Progenitor cell of endocrine pancreas (in vitro differentiated cells): ENCODE measurements around the gene CACNG7. TPM values are rescaled to one million over a fixed set of nuclear protein-coding genes. Genes with fewer than 3 reads are reported as not detected.

Experiments
- DNase-seq: peaks from one replicate; pipeline ENCODE4 v3.0.0; 2021; ENCODE audit warnings: low spot score; ENCODE audit not compliant: unreplicated experiment
- H3K27ac Mint-ChIP-seq: 2 replicates; pipeline ENCODE4 v1.8.0; 2021; ENCODE audit warnings: mild to moderate bottlenecking, moderate library complexity, mixed read lengths
- H3K27me3 Mint-ChIP-seq: 2 replicates; pipeline ENCODE4 v1.8.0; 2021; ENCODE audit warnings: mixed read lengths
- H3K36me3 Mint-ChIP-seq: 2 replicates; pipeline ENCODE4 v1.8.0; 2022; ENCODE audit warnings: mixed read lengths; ENCODE audit not compliant: insufficient read depth
- H3K4me1 Mint-ChIP-seq: 2 replicates; pipeline ENCODE4 v1.8.0; 2021; ENCODE audit warnings: low read depth, mixed read lengths
- H3K4me3 Mint-ChIP-seq: 2 replicates; pipeline ENCODE4 v1.8.0; 2021; ENCODE audit warnings: low read depth, mild to moderate bottlenecking, moderate library complexity, mixed read lengths
- H3K9me3 Mint-ChIP-seq: 2 replicates; pipeline ENCODE4 v1.8.0; 2021; ENCODE audit warnings: low read depth, mixed read lengths
- total RNA-seq: library from RNA; stranded (reverse); gene quantifications from 2 replicates; pipeline ENCODE4 v1.2.1, GENCODE V29; 2021
- TF ChIP-seq, protein P1 (sequence below): fragments of 200-600 bp; sonication (generic); IDR thresholded peaks from one replicate; pipeline ENCODE4 v1.5.0; 2021; ENCODE audit warnings: antibody characterized with exemption, mild to moderate bottlenecking; ENCODE audit not compliant: unreplicated experiment

CACNG7 gene
- total RNA-seq, 1 donor from 2014 or later, result not detected

DNA sequence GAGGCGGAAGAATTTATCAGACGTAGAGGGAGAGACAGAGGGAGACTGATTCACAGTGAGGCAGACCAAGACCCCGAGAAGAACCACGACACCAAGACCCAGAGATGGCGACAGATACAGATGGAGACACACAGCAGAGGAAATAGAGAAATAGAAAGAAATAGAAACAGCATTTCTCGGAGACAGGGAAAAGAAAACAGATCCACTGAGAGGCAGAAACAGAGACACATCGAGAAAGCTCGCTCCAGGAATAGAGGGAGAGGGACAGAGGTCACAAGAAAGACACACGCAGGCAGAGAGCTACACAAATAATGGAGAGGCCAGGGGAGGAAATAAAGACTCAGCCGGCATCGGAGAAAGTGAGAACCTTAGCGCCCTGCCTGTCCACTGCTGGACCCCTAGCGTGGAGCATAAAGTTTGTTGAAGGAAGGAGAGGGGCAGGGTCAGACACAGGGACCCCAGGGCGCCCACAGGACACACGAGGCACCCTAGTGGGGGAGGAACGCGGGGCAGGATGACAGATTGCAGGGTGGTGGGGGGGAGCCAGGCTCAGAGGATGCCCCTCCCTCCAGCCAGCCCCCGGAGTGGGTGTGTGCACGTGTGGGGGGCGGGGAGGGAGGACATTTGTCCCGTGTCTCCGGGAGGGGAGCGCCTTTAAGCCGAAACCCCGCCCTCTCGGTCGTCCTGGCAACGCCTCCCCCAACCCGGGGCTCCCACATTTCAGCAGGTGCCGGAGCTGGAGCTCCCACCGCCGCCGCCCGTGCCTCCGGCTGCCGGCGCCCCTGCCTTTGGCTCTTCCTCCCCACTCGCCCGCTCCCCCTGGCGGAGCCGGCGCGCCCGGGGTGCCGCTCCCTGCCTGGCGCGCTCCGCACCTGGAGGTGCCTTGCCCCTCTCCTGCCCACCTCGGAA lies 27.3 kb upstream of the CACNG7 start, which contains the start of gene PRKCG:
Gene PRKCG, plus strand, starts transcription at position 716 of the 909 bp plus-strand sequence. CDS start 298 bp downstream, outside the sequence.
- peaks cover 11% of the 10 kb centered on the region for H3K4me1 Mint-ChIP-seq
- TF ChIP-seq, protein P1, sequence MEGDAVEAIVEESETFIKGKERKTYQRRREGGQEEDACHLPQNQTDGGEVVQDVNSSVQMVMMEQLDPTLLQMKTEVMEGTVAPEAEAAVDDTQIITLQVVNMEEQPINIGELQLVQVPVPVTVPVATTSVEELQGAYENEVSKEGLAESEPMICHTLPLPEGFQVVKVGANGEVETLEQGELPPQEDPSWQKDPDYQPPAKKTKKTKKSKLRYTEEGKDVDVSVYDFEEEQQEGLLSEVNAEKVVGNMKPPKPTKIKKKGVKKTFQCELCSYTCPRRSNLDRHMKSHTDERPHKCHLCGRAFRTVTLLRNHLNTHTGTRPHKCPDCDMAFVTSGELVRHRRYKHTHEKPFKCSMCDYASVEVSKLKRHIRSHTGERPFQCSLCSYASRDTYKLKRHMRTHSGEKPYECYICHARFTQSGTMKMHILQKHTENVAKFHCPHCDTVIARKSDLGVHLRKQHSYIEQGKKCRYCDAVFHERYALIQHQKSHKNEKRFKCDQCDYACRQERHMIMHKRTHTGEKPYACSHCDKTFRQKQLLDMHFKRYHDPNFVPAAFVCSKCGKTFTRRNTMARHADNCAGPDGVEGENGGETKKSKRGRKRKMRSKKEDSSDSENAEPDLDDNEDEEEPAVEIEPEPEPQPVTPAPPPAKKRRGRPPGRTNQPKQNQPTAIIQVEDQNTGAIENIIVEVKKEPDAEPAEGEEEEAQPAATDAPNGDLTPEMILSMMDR, result peak; percentile 66
- no peaks in the 10 kb centered on the region for H3K9me3 Mint-ChIP-seq
- peak within 1 kb of the TSS; percentile 59 for H3K4me3 Mint-ChIP-seq
- H3K27me3 Mint-ChIP-seq, result peaks cover 30% of the 10 kb centered on the region
- peaks cover 2% of the 10 kb centered on the region for H3K36me3 Mint-ChIP-seq
- H3K27ac Mint-ChIP-seq, result no peak within 1 kb of the TSS
- DNase-seq, result peak; percentile 68

DNA sequence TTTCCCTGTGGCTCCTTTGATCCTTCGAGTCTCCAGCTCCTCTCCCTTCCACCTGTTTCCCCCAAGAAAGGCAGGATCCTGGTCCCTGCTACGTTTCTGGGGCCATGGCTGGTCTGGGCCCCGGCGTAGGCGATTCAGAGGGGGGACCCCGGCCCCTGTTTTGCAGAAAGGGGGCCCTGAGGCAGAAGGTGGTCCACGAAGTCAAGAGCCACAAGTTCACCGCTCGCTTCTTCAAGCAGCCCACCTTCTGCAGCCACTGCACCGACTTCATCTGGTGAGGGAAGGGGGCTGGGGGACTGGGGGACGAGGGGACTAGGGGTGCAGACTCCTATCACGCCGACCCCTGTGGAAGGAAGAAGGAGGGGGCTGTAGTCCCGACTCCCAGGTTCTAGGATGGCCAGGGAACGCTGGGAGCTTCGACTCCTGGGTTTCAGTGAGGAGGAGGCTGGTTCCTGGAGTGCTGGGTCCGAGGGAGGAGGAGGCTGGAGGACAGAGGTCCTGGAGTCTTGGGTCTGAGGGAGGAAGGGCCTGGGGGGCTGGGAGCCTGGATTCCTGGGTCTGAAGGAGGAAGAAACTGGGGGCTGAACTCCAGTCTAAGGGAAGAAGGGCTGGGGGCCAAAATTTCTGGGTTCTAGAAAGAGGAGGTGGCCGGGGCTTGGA lies 26.6 kb upstream of the CACNG7 start:
- H3K27ac Mint-ChIP-seq, result no peak overlapping the region
- no peak for DNase-seq
- TF ChIP-seq, protein P1, result no peak
- peak overlapping the region; percentile 59 for H3K4me3 Mint-ChIP-seq
- no peaks in the 10 kb centered on the region for H3K9me3 Mint-ChIP-seq
- H3K4me1 Mint-ChIP-seq, result peaks cover 11% of the 10 kb centered on the region
- H3K36me3 Mint-ChIP-seq, result no peaks in the 10 kb centered on the region
- H3K27me3 Mint-ChIP-seq, result peaks cover 30% of the 10 kb centered on the region

DNA sequence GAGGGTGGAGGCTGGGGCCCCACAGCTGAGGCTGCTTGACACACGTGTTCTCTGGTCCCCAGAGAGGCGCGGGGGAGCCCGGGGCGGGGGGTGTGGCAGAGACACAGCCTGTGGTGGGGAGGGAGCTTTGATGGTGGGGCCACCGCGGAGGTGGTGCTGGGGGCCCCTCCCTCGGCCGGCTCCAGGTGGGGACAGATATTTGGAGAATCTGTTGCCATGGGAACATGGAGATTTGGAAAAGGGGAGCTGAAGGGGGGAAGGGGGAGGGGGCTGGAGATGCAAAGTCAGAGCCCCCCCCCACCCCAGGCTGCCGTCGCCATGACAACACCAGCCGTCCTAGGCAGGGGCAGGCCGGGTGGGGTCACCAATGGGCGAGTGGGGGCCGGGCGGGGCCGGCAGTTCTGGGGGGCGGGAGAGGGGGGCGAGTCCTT lies 25.8 kb upstream of the CACNG7 start:
- Mint-ChIP-seq H3K27ac (no peak overlapping the region), H3K4me1 (peaks cover 11% of the 10 kb centered on the region), H3K36me3 (no peaks in the 10 kb centered on the region), H3K9me3 (no peaks in the 10 kb centered on the region), H3K27me3 (peaks cover 35% of the 10 kb centered on the region), H3K4me3 (no peak overlapping the region)
- TF ChIP-seq, protein P1, result no peak
- no peak for DNase-seq

DNA sequence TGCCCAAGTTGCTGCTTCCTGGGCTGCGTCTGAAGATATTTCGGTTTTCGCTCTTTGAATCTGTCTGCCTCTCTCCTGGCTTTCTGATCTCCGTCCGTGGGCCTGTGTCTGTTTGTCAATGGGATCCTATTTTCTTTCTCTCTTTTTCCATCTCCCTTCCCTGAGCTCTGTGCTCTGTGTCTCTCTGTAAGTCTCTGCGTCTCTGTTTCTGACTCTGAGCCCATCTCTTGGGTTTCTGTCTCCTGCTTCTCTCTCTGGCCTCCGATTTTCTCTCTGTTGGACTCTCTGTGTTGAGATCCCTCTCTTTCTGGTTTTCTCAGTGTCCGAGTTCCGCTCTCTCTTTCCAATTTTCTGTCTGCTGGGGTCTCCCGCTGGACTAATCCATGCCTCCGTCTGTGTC lies 25.3 kb upstream of the CACNG7 start:
- DNase-seq, result no peak
- H3K27ac Mint-ChIP-seq, result no peak overlapping the region
- H3K27me3 Mint-ChIP-seq, result peaks cover 36% of the 10 kb centered on the region
- H3K36me3 Mint-ChIP-seq, result no peaks in the 10 kb centered on the region
- H3K9me3 Mint-ChIP-seq, result no peaks in the 10 kb centered on the region
- TF ChIP-seq, protein P1, result no peak
- peak overlapping the region; percentile 11 for H3K4me3 Mint-ChIP-seq
- peaks cover 10% of the 10 kb centered on the region for H3K4me1 Mint-ChIP-seq

DNA sequence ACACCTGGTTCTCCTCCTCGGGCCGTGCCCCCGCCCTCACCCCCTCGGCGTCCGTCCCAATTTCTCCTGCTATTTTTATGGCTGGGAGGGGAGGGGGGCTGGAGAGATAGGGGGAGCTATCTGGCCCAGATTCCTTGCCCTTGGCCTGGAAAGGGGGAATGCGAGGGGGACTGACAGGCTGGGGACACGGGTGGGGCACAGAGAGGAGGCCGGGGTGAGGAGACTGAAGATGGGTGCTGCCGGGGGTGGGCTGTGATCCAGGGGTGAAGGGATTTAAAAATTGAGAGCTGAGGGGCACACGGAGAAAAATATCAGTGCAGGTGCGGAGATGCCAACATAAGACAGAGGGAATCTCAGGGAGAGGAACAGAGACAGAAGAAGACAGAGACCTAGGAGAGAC lies 24.8 kb upstream of the CACNG7 start:
- H3K27ac Mint-ChIP-seq, result no peak overlapping the region
- H3K36me3 Mint-ChIP-seq, result no peaks in the 10 kb centered on the region
- peaks cover 7% of the 10 kb centered on the region for H3K4me1 Mint-ChIP-seq
- H3K9me3 Mint-ChIP-seq, result no peaks in the 10 kb centered on the region
- DNase-seq, result no peak
- TF ChIP-seq, protein P1, result no peak
- H3K4me3 Mint-ChIP-seq, result peak overlapping the region; percentile 12
- H3K27me3 Mint-ChIP-seq, result peaks cover 36% of the 10 kb centered on the region
